GM19455 (cell line): ENCODE results near the gene PCNX1.
"Not testable (repeated sequence)": the region's sequence is repeated elsewhere in the genome, so short reads cannot be mapped to it uniquely, and the experiment has no call there.

Experiments used
- ATAC-seq: cut with Tn5 transposase; IDR thresholded peaks from one replicate; pipeline ENCODE4 v1.9.1; 2021; ENCODE audit not compliant: unreplicated experiment

Gene PCNX1

GRCh38 chr14:70907176-70907995, at the start of gene PCNX1:
PCNX1 (plus strand) TSS chr14:70907459; CDS start chr14:70907851, 392 bp downstream.
- ATAC-seq, result peak; percentile 71

DNA sequence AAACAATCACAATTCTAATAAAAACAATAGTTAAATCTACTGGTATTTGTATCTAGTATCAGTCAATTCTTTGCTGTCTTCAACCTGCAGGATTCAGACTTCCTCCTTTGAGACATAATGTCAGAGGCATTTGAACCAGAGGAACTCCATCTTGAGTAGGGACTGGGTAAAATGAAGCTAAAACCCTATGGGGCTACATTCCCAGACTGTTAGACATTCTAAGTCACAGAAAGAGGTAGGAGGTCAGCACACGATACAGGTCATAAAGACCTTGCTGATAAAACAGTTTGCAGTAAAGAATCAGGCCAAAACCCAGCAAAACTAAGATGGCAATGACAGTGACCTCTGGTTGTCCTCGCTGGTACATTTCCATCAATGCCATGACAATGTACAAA, 49.8 kb upstream of the PCNX1 start:
- no peak for ATAC-seq

- ATAC-seq, result no peak
Observed at GRCh38 chr14:70858641-70859040, 48.6 kb upstream of the PCNX1 start.

DNA sequence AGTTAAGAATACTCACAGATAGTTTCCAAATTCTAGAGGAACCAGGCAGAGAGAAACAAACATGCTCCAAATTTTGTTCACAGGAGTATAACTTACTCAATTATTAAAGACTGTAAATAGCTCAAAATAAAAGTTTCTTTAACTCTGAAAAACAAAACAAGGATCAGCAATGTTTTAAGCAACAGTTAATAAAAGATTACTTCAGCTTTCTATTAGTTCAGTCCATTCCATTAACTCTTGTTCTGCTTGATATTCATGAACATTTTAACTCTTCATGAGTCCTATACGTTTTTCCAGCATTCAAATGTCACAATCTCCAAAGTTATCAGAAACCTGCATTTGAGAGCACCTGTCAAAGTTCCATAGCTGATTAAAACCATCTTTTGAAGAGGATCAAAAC, 40.3 kb upstream of the PCNX1 start:
- ATAC-seq, result not testable (repeated sequence)

GRCh38 chr14:70871001-70871400, 36.3 kb upstream of the PCNX1 start:
- ATAC-seq, result no peak

DNA sequence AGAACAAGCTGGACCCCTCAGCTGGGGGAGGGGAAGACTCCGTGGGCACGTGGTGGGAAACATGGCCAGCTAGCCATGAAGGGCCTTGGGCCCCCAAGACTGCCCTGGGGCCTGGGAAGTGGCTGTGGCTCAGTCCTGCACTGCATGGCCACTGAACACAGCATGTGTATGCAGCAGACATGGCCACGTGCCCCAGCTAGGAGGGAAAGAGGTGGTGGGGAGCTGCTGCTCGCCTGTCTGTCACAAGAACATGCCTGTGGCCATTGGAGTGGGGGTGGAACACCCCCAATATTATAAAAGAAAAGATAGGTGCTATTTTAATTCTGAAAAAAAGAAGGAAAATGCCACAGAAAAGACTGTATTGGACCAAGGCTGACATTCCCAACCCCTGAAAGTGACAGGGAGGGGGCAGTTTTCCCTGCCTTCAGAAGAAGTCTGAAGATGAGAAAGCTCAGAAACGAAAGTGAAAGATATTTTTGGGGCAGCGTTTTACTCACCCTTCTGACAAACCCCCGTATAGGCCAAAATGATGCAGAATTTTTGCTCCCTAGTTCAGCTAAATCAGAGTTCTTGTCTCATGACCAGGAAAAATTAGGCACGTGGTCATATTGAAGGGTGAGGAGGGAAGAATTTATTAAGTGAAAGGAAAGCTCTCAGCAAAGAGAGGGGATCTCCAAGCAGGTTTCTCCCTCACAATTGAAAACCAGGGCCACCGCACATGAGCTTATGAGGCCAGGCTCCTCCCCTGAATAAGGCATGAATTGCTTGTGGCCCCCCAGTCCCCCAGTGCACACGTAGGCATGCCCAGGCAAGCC, 35.2 kb upstream of the PCNX1 start:
- ATAC-seq, result no peak

DNA sequence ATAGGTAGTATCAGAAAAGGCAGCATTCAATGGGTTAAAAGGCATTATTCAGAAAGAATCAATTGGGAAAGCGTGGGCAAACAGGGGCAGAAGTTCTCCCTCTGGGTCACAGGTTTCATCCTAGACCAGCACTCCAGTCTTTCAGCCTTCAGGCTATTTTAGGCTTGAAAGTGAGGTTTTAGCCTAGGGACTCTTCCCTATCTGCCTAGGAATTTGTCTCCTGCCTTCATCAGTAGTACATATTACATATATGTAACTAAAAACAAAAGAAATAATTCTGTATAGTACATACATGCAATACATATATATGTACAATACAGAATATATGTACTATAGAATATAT, 34.6 kb upstream of the PCNX1 start:
- no peak for ATAC-seq

DNA sequence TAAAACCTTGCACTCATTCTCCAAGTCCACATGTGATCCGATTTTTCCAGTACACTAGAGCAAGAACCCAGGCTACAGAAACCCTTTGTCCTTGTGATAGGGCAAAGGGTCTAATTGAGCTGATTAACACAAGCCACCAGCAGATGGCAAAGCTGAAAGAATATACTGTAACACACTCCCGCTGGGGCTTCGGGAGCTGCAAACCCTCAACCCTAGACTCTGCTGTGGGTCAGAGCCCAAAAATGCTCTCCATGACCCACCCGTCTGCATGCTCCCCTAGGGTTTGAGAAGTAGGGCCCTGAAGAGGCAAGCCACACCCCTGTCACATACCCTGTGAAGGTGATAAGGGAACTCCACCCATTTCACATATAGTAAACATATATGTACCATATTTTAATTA, 33.6 kb upstream of the PCNX1 start:
- no peak for ATAC-seq

- not testable (repeated sequence) for ATAC-seq
Observed at GRCh38 chr14:70875811-70876460, 31.3 kb upstream of the PCNX1 start.

DNA sequence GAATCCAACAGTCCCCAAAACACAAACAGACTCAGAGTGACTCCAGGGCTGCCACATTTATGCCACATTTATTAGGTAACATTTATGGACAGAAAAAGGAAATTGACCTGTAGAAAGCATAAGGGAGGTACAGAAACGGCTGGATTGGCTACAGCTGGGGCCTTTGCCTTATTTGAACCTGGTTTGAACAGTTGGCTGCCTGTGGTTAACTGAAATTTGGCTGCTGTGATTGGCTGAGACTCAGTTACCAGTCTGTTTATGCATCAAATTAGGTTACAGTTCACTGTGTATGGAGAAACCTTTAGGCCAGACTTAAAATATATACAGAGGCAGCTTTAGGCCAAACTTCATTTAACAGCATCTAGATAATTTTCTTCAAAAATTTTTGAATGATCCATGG, 27.8 kb upstream of the PCNX1 start:
- no peak for ATAC-seq

DNA sequence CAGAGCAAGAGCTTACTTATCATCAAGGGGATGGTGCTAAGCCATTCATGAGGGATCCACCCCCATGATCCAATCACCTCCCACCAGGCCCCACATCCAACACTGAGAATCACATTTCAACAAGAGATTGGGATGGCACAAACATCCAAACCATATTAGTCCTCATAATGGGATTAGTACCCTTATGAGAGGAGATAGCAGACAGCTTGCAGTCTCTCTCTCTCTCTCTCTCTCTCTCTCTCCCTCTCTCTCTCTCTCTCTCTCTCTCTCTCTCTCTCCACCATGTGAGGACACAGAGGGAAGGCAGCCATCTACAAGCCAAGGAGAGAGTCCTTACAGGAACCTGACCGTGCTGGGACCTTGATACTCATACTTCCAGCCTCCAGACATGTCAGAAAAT, 26.4 kb upstream of the PCNX1 start:
- ATAC-seq, result not testable (repeated sequence)

DNA sequence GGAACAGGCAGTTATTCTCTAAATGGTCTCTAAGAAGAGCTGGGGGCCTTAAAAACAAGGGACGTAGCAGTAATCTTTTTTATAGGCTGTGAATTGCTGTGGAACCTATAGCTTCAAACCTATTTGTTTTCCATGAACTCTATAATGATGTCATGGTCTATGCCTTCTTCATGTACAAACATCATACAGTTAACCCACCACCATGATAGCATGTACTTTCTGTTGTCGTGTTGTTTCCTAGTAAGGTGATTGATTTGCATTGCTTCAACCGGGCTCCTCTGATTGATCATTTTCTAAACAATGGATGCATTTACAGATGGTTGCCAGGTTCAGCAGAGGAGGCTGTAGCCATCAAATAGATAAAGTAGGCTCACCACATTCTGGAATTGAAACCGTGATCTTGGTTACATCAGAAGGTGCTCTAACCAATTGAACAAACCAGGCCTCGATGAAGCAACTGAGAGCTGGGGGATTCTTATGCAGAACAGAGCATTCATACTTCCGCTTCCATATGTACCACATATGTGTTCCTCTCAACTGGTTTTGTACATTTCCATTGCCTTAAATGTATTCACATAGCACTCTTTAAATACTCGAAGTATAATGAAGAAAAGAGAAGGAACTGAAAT, 25.6 kb upstream of the PCNX1 start:
- ATAC-seq, result no peak

GRCh38 chr14:70882776-70883492, 24.3 kb upstream of the PCNX1 start:
- no peak for ATAC-seq

DNA sequence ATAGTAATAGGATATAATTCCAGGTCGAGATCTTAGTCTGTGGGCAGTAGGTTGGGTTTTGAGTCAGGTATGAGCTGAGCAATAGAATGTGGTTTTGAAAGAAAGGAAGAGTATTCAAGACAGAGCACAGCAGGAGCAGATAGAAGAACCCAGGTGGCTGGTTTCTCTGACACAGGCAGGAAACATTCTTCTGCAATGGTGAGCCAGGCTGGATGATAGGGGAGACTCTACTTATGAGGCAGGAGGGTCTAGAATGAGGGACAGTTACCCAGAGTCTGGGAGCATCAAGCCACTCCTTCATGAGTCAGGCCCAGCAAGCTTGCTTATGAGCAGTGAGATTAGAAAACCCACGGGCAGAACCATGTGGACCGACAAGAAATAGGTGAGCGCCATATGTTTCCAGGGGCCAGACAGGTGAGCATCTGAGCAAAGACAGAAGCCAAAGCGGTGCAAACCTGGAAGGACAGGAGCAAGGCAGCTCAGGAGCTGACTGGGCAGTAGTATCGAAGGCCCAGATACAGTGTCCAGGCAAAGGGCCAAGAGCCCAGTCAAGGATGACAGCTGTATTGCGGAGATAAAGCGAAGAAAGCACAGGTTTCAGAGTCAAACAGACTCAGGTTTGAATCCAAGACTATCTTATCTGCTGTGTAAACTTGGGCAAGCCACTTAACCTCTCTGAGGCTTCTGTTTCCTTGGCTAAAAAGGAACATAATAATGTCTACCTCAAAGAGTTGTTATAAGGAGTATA, 22.5 kb upstream of the PCNX1 start:
- no peak for ATAC-seq

DNA sequence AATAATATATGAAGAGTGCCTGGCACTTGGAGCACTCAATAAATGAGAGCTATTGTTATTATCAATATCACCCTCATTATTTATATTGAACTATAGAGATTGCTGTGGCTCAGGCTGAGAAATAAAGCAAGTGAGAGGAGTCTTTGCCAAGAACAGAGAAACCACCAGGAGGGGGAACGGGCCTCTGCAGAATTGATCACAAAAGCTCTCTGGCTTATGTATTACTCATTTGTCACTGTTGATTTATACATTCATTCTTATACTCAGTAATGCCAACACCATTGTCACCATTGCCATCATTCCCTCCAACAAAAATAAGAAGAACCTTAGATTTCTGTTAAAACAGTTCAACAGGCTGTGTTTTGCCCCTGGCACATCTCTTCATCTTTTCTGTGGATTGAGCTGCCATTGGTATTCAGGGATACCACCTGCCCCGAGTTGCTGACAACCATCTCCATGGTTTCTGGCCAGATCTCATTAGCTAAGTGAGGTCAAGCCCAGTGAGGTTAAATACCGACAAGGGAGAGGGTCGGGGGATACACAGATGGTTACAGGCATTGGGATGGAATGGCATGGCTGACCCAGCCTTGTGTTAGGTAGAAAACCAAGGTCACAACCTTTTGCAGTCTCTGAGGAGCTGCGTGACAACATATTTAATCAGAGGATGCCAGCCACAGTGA, 21.8 kb upstream of the PCNX1 start:
- ATAC-seq, result no peak

GRCh38 chr14:70886421-70887206, 20.6 kb upstream of the PCNX1 start:
- ATAC-seq, result peak; percentile 53

- peak; percentile 40 for ATAC-seq
Observed at GRCh38 chr14:70887207-70887681, 20.0 kb upstream of the PCNX1 start.

DNA sequence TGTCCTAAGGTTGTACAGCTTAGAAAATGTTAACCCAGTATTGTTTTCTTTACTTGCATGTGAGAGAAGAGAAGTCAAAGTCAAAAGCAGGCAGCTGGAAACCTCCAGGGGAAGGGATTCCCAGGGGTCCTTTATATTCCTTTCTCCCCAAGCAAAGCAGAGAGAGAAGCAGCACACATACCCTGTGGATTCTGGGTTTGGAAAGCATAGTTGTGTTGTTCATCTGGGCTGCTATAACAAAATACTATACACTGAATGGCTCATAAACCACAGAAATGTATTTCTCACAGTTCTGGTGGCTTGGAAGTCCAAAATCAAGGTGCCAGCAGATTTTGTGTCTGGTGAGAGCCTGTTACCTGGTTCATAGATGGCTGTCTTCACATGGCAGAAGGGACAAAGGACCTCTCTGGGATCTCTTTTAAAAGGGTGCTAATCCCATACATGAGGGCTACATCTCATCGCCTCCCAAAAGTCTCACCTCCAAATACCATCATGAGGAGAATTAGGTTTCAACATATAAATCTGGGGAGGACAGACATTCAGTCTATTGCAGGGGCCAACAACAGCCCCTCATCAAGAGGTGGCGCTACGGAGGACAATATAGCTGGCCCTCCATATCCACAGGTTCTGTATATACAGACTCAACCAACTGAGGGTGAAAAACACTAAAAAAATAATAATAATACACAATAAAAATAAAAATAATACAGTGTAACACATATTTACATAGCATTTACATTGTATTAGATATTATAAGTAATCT, 19.3 kb upstream of the PCNX1 start:
- ATAC-seq, result no peak
